Fibroblast of villous mesenchyme (primary cell): Measurements from ENCODE around the gene THRB. TPM values are rescaled to one million over a fixed set of nuclear protein-coding genes. Genes with fewer than 3 reads are reported as not detected.

Source experiments
- DNase-seq: peaks from one replicate; pipeline ENCODE4 v3.0.0-alpha.2; 2010; ENCODE audit warnings: low read depth
- H3K4me3 ChIP-seq: 2 replicates; pipeline ENCODE4 v1.5.1; 2011; ENCODE audit warnings: low read depth, mild to moderate bottlenecking, low read length
- total RNA-seq: library from RNA; depleted of rRNA; stranded (reverse); fragments of >200 nt; gene quantifications from 2 replicates; pipeline ENCODE4 v1.2.3, GENCODE V29; 2012
- TF ChIP-seq, protein P1 (sequence below): IDR thresholded peaks from 2 replicates; pipeline ENCODE4 v1.5.1; 2012; ENCODE audit warnings: low read depth, mild to moderate bottlenecking, low read length; ENCODE audit not compliant: insufficient read depth

Gene THRB
- total RNA-seq, 1 donor: 13.4 TPM

DNA sequence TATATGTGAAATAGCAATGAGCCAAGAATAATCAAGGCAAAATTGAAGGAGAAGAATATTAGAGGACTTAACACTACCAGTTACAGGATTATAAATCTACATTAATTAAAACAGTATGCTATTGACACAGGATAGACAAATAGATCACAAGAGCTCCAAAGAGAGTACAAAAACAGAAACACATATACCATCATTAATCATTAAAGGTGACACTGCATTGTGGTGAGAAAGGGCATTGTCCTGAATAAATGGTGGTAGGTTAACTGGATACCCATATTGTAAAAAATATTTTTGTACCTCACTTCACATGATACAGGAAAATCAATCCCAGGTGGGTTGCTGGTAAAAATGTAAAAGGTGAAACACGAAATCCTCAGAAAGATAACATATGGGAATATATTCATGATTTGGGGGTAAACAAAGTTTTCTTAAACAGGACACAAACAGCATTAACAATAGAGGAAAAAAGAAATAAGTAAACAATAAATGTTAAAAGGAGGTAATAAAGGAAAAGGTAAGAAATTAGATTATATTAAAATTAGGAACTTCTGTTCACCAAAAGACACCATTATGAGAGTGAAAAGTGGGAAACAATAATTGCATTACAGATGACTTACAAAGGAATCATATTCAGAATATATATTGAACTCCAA, 145.2 kb downstream of the THRB start:
- TF ChIP-seq, protein P1, sequence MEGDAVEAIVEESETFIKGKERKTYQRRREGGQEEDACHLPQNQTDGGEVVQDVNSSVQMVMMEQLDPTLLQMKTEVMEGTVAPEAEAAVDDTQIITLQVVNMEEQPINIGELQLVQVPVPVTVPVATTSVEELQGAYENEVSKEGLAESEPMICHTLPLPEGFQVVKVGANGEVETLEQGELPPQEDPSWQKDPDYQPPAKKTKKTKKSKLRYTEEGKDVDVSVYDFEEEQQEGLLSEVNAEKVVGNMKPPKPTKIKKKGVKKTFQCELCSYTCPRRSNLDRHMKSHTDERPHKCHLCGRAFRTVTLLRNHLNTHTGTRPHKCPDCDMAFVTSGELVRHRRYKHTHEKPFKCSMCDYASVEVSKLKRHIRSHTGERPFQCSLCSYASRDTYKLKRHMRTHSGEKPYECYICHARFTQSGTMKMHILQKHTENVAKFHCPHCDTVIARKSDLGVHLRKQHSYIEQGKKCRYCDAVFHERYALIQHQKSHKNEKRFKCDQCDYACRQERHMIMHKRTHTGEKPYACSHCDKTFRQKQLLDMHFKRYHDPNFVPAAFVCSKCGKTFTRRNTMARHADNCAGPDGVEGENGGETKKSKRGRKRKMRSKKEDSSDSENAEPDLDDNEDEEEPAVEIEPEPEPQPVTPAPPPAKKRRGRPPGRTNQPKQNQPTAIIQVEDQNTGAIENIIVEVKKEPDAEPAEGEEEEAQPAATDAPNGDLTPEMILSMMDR: no peak
- no peak for DNase-seq
- H3K4me3 ChIP-seq: no peak overlapping the region

DNA sequence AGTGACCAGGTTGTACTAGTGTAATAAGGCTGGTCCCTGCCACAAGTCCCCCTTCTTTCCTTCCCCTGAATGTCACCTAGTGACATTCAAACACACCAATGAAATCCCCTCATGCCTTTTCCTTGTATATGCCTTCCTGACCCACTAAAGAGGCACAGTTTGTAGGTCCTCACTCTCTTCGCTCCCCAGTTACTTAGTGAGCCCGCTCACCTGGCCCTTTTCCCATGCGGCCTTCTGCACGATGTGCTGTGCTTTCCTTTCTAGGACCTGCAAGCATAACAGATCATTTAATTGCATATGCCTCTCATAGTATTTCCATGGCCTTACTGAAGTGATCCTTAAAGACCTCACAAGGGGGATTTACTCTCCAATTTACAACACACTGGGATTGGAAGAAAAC, 146.3 kb downstream of the THRB start:
- no peak overlapping the region for H3K4me3 ChIP-seq
- TF ChIP-seq, protein P1: no peak
- DNase-seq: no peak

DNA sequence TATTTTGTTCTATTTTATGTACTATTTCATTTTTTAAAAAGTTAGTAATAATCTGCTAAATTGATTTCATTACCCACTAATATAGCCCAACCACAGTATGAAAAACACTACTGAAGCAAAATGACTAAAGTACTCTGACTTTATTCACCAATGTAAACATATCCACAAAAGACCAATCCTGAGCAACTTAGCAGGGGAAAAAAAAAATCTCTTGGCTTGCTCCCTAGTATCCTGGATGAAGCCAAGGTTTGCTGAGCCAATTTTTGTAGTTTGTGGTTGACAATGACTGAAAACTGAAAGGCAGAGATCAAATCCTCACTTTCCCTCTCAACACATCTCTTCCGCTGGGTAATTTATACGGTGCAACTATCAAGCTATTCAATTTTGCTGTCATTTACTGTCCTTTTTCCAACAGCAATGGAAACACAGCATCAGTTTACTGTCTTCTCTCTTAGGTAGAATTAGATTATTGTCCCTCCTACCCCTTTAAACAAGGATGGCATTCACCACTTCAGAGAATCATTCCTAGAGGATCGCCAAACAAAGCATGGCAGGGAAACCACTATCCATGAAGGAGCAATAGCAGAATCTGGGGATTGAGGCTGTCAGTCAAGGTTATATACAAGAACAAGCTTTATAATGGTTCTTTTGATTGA, 149.7 kb downstream of the THRB start:
- TF ChIP-seq, protein P1: no peak
- DNase-seq: peak; percentile 29

DNA sequence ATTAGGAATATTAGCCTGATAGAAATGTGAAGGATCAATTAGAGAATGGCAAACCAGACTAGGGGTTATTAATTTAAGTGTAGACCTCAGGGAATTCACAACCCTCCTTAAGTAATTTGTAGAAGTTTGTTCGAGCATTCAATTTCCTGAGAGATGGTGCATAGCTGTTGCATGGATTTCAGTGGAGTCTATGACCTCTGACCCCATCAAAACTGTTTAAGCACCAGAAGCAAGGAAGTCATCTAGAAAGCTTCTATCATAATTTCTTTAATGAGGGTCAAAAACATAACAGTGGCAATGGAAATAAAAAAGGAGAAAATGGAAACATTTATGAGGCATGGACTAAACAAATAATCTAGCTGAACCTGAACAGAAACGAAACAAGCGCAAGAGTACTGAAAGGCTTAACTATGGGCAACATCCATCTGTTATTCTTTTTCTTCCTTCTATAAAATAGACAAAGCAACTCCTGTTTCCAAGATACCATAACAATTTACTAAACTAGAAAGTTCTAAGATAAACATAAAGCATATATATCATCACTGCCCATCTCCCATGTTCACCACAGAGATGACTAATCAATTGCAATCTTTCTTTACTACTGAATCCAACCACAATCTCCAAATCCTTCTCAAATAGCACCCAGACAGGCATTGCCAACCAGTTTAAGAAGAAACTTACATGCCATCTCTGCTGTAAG, 151.4 kb downstream of the THRB start:
- no peak overlapping the region for H3K4me3 ChIP-seq
- TF ChIP-seq, protein P1: no peak
- DNase-seq: peak; percentile 72

More for the DNA sequence above, 149.7 kb downstream of the THRB start:
- H3K4me3 ChIP-seq: no peak overlapping the region

DNA sequence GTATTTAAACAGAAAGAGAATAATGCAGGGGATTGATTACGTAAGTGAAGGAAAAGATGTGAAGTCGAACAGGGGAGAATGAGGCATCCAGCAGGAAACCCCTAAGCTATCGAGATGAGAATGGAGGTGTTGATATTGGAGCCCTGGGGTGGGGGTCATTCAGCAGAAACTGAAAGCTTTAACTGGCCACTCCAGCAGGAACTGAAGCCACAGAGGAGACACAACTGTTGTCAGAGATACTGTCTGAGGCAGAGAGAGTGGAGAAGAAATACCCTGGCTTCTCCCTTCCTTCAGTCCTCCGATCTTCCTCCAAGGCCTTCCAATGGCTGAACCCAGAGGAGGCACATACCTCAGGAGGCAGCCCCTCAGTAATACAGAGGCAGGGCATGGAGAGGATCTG, 152.4 kb downstream of the THRB start:
- DNase-seq: no peak
- TF ChIP-seq, protein P1: no peak
- no peak overlapping the region for H3K4me3 ChIP-seq

DNA sequence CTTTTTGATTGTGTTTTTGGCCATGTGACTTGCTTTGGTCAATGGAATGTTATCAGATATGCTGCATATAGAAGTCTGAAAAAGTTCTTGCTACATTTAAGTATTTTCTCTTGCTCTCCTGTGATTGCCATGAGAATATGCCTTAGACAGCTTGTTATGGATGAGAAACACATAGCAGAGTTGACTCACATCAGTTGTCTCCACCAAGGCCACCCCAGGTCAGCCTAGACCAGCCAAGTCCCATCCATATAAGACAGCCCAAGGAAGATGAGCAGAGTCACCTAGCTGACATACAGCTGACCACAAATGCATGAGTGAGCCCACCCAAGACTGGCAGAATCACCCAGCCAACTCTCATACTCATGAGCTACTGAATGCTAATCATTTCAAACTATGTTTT, 153.0 kb downstream of the THRB start:
- H3K4me3 ChIP-seq: no peak overlapping the region
- TF ChIP-seq, protein P1: no peak
- no peak for DNase-seq
